Body of pancreas (tissue), 4 donors: ENCODE data around the gene PTPRN2. TPM values are rescaled to one million over a fixed set of nuclear protein-coding genes. Genes with fewer than 3 reads are reported as not detected.
A peak's percentile ranks its signal among the peaks of the same experiment; 100 is the strongest.

ENCODE experiments used
- ATAC-seq: fragments of 150-250 bp; one replicate; pipeline ENCODE4 v1.9.1; 2016
- DNase-seq, 4 donors: peaks; one replicate each; pipeline ENCODE4 v3.0.0-alpha.2; 2019
- H3K27ac ChIP-seq, 4 donors: fragments of 200-600 bp; sonication (generic); 1 replicate in 3 of 4; 2 replicates in 1 of 4; pipeline versions ENCODE4 v1.5.1 to v1.6.1; 2016 to 2019; ENCODE audit warnings: mild to moderate bottlenecking in 1 of 4, mixed read lengths in 1 of 4, moderate library complexity in 1 of 4
- H3K27me3 ChIP-seq, 2 donors: fragments of 200-600 bp; sonication (generic); one replicate each; pipeline ENCODE4 v1.6.0; 2016; ENCODE audit warnings: mild to moderate bottlenecking in 1 of 2
- H3K36me3 ChIP-seq, 2 donors: fragments of 200-600 bp; sonication (generic); replicated peaks in 1 of 2; 2 replicates each; pipeline ENCODE4 v1.5.1; 2016; ENCODE audit warnings: low read depth in 2 of 2; ENCODE audit not compliant: insufficient read depth in 1 of 2
- H3K4me1 ChIP-seq: fragments of 200-600 bp; sonication (generic); one replicate; pipeline ENCODE4 v1.6.0; 2016
- H3K4me3 ChIP-seq, 2 donors: fragments of 200-600 bp; sonication (generic); 1 replicate in 1 of 2; 2 replicates in 1 of 2; pipeline ENCODE4 v1.5.1; 2016 to 2019
- H3K9me3 ChIP-seq, 3 donors: fragments of 200-600 bp; sonication (generic); 1 replicate in 2 of 3; 2 replicates in 1 of 3; pipeline ENCODE4 v1.5.1; 2016
- CTCF ChIP-seq, 7 experiments: fragments of 450-650 bp in 4 of 7; fragments of 200-600 bp in 3 of 7; sonication (generic) in 3 of 7; IDR thresholded peaks; one replicate each; pipeline ENCODE4 v1.5.1; 2016 to 2019; ENCODE audit warnings: antibody characterized with exemption in 7 of 7
- POLR2A ChIP-seq, 3 donors: fragments of 450-650 bp; IDR thresholded peaks; one replicate each; pipeline ENCODE4 v1.6.1; 2016; ENCODE audit warnings: antibody characterized with exemption in 3 of 3, mild to moderate bottlenecking in 2 of 3
- WGBS, 2 donors: methylation state at CpG; one replicate each; pipeline ENCODE4 v1.1.5; 2017; 5-methylcytosine and 5-hydroxymethylcytosine counted together
- intact Hi-C: fragments of 100-400 bp; cut with DNase I; formaldehyde crosslinking; loops from one replicate; pipeline ENCODE4 v1.15.1; 2023
- total RNA-seq, 2 donors: library from RNA; depleted of rRNA; stranded (reverse); fragments of >200 nt; gene quantifications; one replicate each; pipeline ENCODE4 v1.1.0, GENCODE V29; 2016

PTPRN2 gene
- total RNA-seq, 2 donors from 2014 or later = 31.6 to 76.1 TPM

- no peak overlapping the region for H3K27ac ChIP-seq
- H3K9me3 ChIP-seq = no peaks in the 10 kb centered on the region
- H3K36me3 ChIP-seq = no peaks in the 10 kb centered on the region
- 70 to 73% methylated on average over 5 of the region's 5 CpGs for WGBS, 2 donors
- ATAC-seq (no peak), DNase-seq (peak in 3 of 4 donors; percentile 22 to 42 (median 30))
- no peaks in the 10 kb centered on the region for H3K4me1 ChIP-seq
- no peaks in the 10 kb centered on the region for H3K27me3 ChIP-seq
- H3K4me3 ChIP-seq = no peak overlapping the region
- intact Hi-C loops = no loop called here
- TF ChIP-seq POLR2A (IDR thresholded peaks at IDR 0.05) = no peak
- TF ChIP-seq CTCF (IDR thresholded peaks at IDR 0.05) = no peak
Observed at GRCh38 chr7:158416283-158416933, 171.2 kb downstream of the PTPRN2 start.

GRCh38 chr7:158415316-158415715 lies 172.3 kb downstream of the PTPRN2 start:
- Histone ChIP-seq H3K27me3 (no peaks in the 10 kb centered on the region), H3K27ac (no peak overlapping the region), H3K9me3 (no peaks in the 10 kb centered on the region), H3K4me3 (no peak overlapping the region), H3K4me1 (no peaks in the 10 kb centered on the region), H3K36me3 (no peaks in the 10 kb centered on the region)
- DNase-seq (peak in 1 of 4 donors; percentile 6), ATAC-seq (no peak)
- WGBS, 2 donors = 92 to 94% methylated on average over 6 of the region's 6 CpGs
- intact Hi-C loops = no loop called here
- no peak for TF ChIP-seq POLR2A (IDR thresholded peaks at IDR 0.05)
- no peak for TF ChIP-seq CTCF (IDR thresholded peaks at IDR 0.05)

GRCh38 chr7:158414486-158414961 lies 173.1 kb downstream of the PTPRN2 start:
- H3K36me3 ChIP-seq = no peaks in the 10 kb centered on the region
- no peaks in the 10 kb centered on the region for H3K27me3 ChIP-seq
- 72 to 74% methylated on average over 14 to 16 of the region's 16 CpGs for WGBS, 2 donors
- intact Hi-C loops = no loop called here
- H3K4me1 ChIP-seq = no peaks in the 10 kb centered on the region
- no peak overlapping the region for H3K27ac ChIP-seq
- peak in 1 of 4 donors; percentile 11 for DNase-seq
- TF ChIP-seq CTCF (IDR thresholded peaks at IDR 0.05) (no peak), POLR2A (IDR thresholded peaks at IDR 0.05) (no peak)
- H3K4me3 ChIP-seq = no peak overlapping the region
- H3K9me3 ChIP-seq = no peaks in the 10 kb centered on the region
- no peak for ATAC-seq

GRCh38 chr7:158414002-158414401 lies 173.6 kb downstream of the PTPRN2 start:
- intact Hi-C loops = no loop called here
- Histone ChIP-seq H3K9me3 (no peaks in the 10 kb centered on the region), H3K27me3 (no peaks in the 10 kb centered on the region), H3K27ac (no peak overlapping the region), H3K36me3 (no peaks in the 10 kb centered on the region), H3K4me3 (no peak overlapping the region), H3K4me1 (no peaks in the 10 kb centered on the region)
- ATAC-seq = no peak
- WGBS, 2 donors = 85 to 88% methylated on average over 10 to 11 of the region's 11 CpGs
- DNase-seq = no peak
- no peak for TF ChIP-seq CTCF (IDR thresholded peaks at IDR 0.05)
- TF ChIP-seq POLR2A (IDR thresholded peaks at IDR 0.05) = no peak
